Measurements from ENCODE around the gene ARID3C.

The ARID3C gene

GRCh38 chr9:34592895-34593601 lies 35.8 kb downstream of the ARID3C start:
- DNase-seq, result peak in 3 of 4 experiments; percentile 36 to 58 (median 39)

- DNase-seq, result peak; percentile 38 to 69 (median 54)
These were observed 36.7 kb downstream of the ARID3C start for GRCh38 chr9:34591917-34592866.

GRCh38 chr9:34591248-34591916 lies 37.5 kb downstream of the ARID3C start:
- DNase-seq, result peak; percentile 82 to 94 (median 90)

DNA sequence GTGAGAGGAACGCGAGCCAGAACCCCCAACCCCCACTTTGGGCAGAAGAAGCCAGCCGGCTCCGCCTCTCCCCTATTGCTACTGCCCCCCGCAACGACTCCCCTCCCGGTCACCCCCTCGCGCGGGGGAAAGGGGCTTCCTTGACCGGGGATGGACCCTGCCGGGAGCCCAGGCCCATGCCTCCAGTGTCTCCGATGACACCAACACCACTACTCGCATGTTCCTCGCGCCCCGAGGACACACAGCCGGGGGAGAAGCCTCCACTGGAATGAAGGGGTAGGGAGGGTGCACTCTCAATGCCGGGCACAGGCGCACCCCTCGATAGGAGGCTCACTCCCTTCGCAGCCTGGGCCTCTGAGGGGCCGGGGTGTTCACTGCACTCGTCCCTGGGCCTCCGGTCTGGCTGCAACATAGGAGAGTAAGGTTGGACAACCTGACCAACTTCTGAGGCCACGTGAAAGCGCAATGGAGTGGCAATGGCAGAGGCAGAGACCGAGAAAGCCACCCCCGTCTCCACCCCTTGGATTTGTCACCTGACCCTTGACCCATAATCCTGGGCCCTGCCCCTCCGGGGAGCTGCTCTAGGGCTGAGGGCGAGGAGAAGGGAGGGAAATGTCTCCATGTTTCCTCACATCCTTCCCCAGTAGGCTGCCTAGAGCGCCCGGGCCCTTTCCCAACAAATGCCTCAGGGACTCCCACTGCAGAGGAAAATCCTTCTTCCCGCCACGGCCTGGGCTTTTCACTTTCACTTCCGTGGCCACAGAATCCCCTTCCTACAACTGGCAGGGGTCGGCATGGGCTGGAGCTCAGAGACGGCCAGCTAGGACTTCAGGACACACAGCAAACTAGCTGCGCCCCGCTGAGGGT lies 38.3 kb downstream of the ARID3C start:
- DNase-seq, result peak in 3 of 4 experiments; percentile 34 to 46 (median 35)

- peak in 1 of 4 experiments; percentile 32 for DNase-seq
These were observed 39.1 kb downstream of the ARID3C start, which contains the start of gene CNTFR for GRCh38 chr9:34589636-34590380. Gene CNTFR, minus strand, starts transcription at chr9:34589724. Its CDS starts 20,743 bp downstream, at chr9:34568981.

GRCh38 chr9:34588671-34589635 lies 39.9 kb downstream of the ARID3C start:
- peak in 1 of 4 experiments; percentile 22 for DNase-seq

- DNase-seq, result no peak
These were observed 41.6 kb downstream of the ARID3C start for GRCh38 chr9:34587271-34587670.

DNA sequence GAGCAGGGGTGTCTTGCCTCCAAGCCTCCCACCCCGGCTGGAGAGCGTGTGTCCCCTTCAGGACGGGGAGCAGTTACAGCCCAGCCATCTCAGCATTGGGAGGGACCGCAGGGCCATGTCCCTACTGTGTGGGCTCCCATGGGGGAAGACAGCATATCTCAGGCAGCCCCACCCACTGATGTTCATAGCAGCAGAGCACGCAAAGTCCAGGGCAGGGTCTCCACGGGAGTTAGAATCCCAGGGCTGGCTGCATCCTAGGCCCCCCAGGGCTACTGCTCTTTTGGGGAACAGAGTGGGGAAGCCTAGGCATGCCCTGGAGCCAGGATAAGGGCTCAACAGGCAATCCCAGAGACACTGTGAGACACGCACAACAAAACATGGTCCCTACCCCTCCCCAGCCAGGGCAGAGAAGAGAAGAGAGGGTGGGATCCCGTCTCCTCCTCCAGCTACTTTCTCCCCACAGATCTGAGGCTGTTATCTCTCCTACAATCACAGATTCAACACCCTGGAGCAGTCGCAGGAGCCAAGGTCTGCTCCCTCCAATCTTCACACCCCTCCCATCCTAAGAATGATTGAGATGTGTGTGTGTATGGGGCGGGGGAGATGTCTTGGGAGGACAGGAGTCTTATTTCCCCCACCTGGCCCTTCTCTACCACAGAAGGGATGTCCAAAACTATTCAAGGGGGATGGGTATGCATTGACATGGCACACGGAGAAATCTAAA lies 42.8 kb downstream of the ARID3C start:
- DNase-seq, result no peak

DNA sequence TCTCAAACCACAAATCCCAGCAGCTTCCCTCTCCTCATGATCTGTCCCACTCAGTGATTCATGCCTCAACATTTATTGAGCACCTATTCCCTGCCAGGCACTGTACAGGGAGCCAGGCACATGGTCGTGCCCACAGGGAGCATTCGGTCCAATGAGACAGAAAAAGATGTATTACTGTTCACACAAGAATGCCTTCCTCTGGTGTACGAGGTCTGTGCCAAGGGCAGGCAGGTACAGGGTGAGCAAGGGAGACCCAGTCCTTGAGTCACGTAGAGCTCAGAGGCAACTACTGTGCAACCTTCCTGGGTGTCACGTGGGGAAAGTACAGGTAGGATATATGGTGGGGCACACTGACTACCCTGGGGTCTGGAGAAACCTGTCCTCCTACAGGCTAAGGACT lies 43.9 kb downstream of the ARID3C start:
- no peak for DNase-seq

GRCh38 chr9:34582787-34583186 lies 46.1 kb downstream of the ARID3C start:
- no peak for DNase-seq

- DNase-seq, result no peak
These were observed 47.5 kb downstream of the ARID3C start for GRCh38 chr9:34581318-34581717.

GRCh38 chr9:34580358-34580757 lies 48.5 kb downstream of the ARID3C start:
- DNase-seq, result no peak

DNA sequence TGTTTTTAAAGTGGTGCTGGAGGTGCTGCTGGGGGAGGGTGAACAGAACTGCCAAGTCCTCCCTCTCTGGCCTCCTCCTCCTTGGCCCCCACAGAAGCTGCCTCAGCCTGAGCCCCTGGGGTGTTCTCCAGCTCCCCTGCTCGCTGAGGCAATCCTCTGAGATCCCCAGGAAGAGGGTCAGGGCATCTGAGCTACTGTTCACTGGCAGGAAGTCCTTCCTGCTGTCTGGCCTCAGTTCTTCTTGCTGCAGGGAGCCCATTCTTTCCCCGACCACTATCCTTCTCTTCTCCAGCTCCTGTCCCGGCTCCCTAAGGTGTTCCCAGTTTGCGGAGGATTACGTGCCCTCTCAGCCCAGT lies 49.1 kb downstream of the ARID3C start:
- no peak for DNase-seq

GRCh38 chr9:34579104-34579807 lies 49.6 kb downstream of the ARID3C start:
- DNase-seq, result no peak

- DNase-seq, result peak in 2 of 4 experiments; percentile 23 to 41
These were observed 50.4 kb downstream of the ARID3C start for GRCh38 chr9:34578241-34579103.

- DNase-seq, result no peak
These were observed 51.2 kb downstream of the ARID3C start for GRCh38 chr9:34577400-34578240.

Measured in suppressor macrophage (primary cell).